Stomach (tissue), 9 donors: ENCODE data around the gene MOG. TPM values are rescaled to one million over a fixed set of nuclear protein-coding genes. Genes with fewer than 3 reads are reported as not detected.
"Not testable (repeated sequence)": the region's sequence is repeated elsewhere in the genome, so short reads cannot be mapped to it uniquely, and the experiment has no call there.

Experiments used
- DNase-seq, 2 donors: peaks; one replicate each; pipeline versions ENCODE4 v3.0.0 to v3.0.0-alpha.2; 2013 to 2019
- H3K27ac ChIP-seq, 5 donors: fragments of 200-600 bp in 4 of 5; sonication (generic) in 4 of 5; one replicate each; pipeline ENCODE4 v1.5.1; 2013 to 2019; ENCODE audit warnings: mild to moderate bottlenecking in 1 of 5, moderate library complexity in 1 of 5
- H3K27me3 ChIP-seq, 3 donors: fragments of 200-600 bp; sonication (generic); one replicate each; pipeline ENCODE4 v1.5.1; 2017 to 2019; ENCODE audit warnings: mixed run types in 1 of 3
- H3K36me3 ChIP-seq, 4 donors: fragments of 200-600 bp; sonication (generic); 1 replicate in 3 of 4; 2 replicates in 1 of 4; pipeline ENCODE4 v1.5.1; 2016 to 2019
- H3K4me1 ChIP-seq, 4 donors: fragments of 200-600 bp; sonication (generic); one replicate each; pipeline ENCODE4 v1.5.1; 2016 to 2019
- H3K4me3 ChIP-seq, 4 donors: fragments of 200-600 bp; sonication (generic) in 3 of 4; one replicate each; pipeline ENCODE4 v1.5.1; 2016 to 2019; ENCODE audit warnings: mild to moderate bottlenecking in 1 of 4
- H3K9me3 ChIP-seq, 4 donors: fragments of 200-600 bp; sonication (generic); one replicate each; pipeline ENCODE4 v1.5.1; 2016 to 2019
- CTCF ChIP-seq, 7 experiments: fragments of 450-650 bp in 4 of 7; fragments of 200-600 bp in 3 of 7; sonication (generic) in 3 of 7; IDR thresholded peaks; one replicate each; pipeline ENCODE4 v1.5.1; 2016 to 2019; ENCODE audit warnings: antibody characterized with exemption in 7 of 7, control low read depth in 2 of 7, mild to moderate bottlenecking in 1 of 7
- EP300 ChIP-seq: sonication (generic); formaldehyde crosslinking; IDR thresholded peaks from one replicate; pipeline ENCODE4 v1.6.1; 2017; ENCODE audit warnings: antibody characterized with exemption
- POLR2A ChIP-seq, 4 donors: fragments of 450-650 bp; IDR thresholded peaks; one replicate each; pipeline ENCODE4 v1.6.1; 2016; ENCODE audit warnings: antibody characterized with exemption in 4 of 4, control low read depth in 2 of 4, mild to moderate bottlenecking in 1 of 4, moderate library complexity in 1 of 4
- POLR2AphosphoS5 ChIP-seq, 3 donors: sonication (generic); formaldehyde crosslinking; IDR thresholded peaks; one replicate each; pipeline ENCODE4 v1.6.1; 2016; ENCODE audit warnings: antibody characterized with exemption in 3 of 3
- WGBS, 5 donors: extraction: QIAGEN DNeasy Blood & Tissue Kit in 3 of 5; methylation state at CpG; one replicate each; pipeline versions ENCODE4 v1.1.5 to v1.1.7; 2013 to 2018; 5-methylcytosine and 5-hydroxymethylcytosine counted together
- intact Hi-C: fragments of 100-400 bp; cut with DNase I; formaldehyde crosslinking; loops from one replicate; pipeline ENCODE4 v1.15.1; 2023; ENCODE audit warnings: low total_unique reads
- polyA plus RNA-seq, 3 donors: library from polyadenylated mRNA; stranded (reverse); fragments of 200-250 nt; gene quantifications; one replicate each; pipeline ENCODE4 v1.2.3, GENCODE V29; 2013
- total RNA-seq, 5 donors: library from RNA; depleted of rRNA; stranded (reverse); fragments of >200 nt; gene quantifications; one replicate each; pipeline versions ENCODE4 v1.1.0 to v1.2.3, GENCODE V29; 2014 to 2016
- donor health status: healthy with polysubstance abuse.
- donor health status: Bipolar disorder and iron deficiency.
- donor health status: healthy.

MOG gene
- total and polyA plus RNA-seq, 8 donors = not detected

GRCh38 chr6:29653452-29654038, 3.3 kb upstream of the MOG start:
- intact Hi-C loops = no loop called here
- peak; percentile 47 to 90 for DNase-seq
- H3K36me3 ChIP-seq = no peaks in the 10 kb centered on the region
- 9 to 13% (median 11%) methylated on average over 8 of the region's 8 CpGs for WGBS, 5 donors
- H3K4me1 ChIP-seq = peaks cover 3 to 21% (median 7%) of the 10 kb centered on the region in 4 donors
- H3K27me3 ChIP-seq = peaks cover 0 to 16% (median 0%) of the 10 kb centered on the region in 3 donors
- H3K4me3 ChIP-seq = no peak overlapping the region
- no peaks in the 10 kb centered on the region for H3K9me3 ChIP-seq
- no peak overlapping the region for H3K27ac ChIP-seq
- no peak for TF ChIP-seq EP300
- TF ChIP-seq CTCF (IDR thresholded peaks at IDR 0.05) = peak in 5 of 7 experiments; percentile 10 to 83 (median 51)

GRCh38 chr6:29655658-29656057, 1.2 kb upstream of the MOG start:
- Histone ChIP-seq H3K36me3 (no peaks in the 10 kb centered on the region), H3K4me3 (no peak overlapping the region), H3K27ac (no peak overlapping the region), H3K27me3 (peaks cover 0 to 27% (median 0%) of the 10 kb centered on the region in 3 donors), H3K4me1 (peaks cover 0 to 8% (median 0%) of the 10 kb centered on the region in 4 donors), H3K9me3 (no peaks in the 10 kb centered on the region)
- no peak for DNase-seq
- WGBS, 5 donors = 50 to 70% (median 56%) methylated on average over 6 of the region's 6 CpGs
- intact Hi-C loops = no loop called here
- TF ChIP-seq CTCF (IDR thresholded peaks at IDR 0.05) (no peak), POLR2A (IDR thresholded peaks at IDR 0.05) (no peak), EP300 (no peak), POLR2AphosphoS5 (IDR thresholded peaks at IDR 0.05) (no peak)

- no peak for TF ChIP-seq EP300
- no peak for TF ChIP-seq POLR2A (IDR thresholded peaks at IDR 0.05)
- TF ChIP-seq POLR2AphosphoS5 (IDR thresholded peaks at IDR 0.05) = no peak
- TF ChIP-seq CTCF (IDR thresholded peaks at IDR 0.05) = no peak
- H3K9me3 ChIP-seq = no peaks in the 10 kb centered on the region
- H3K4me3 ChIP-seq = no peak overlapping the region
- peaks cover 0 to 8% (median 0%) of the 10 kb centered on the region in 4 donors for H3K4me1 ChIP-seq
- intact Hi-C loops = no loop called here
- H3K27me3 ChIP-seq = peaks cover 0 to 32% (median 0%) of the 10 kb centered on the region in 3 donors
- DNase-seq = no peak
- 30 to 54% (median 41%) methylated on average over 2 of the region's 2 CpGs for WGBS, 5 donors
- H3K27ac ChIP-seq = no peak overlapping the region
- H3K36me3 ChIP-seq = no peaks in the 10 kb centered on the region
These were observed 735 bp upstream of the MOG start for GRCh38 chr6:29656157-29656556.

- Histone ChIP-seq H3K4me1 (no peaks in the 10 kb centered on the region), H3K4me3 (no peak overlapping the region), H3K27ac (no peak overlapping the region), H3K9me3 (no peaks in the 10 kb centered on the region), H3K27me3 (peaks cover 0 to 66% (median 7%) of the 10 kb centered on the region in 3 donors), H3K36me3 (no peaks in the 10 kb centered on the region)
- intact Hi-C loops = no loop called here
- TF ChIP-seq POLR2A (IDR thresholded peaks at IDR 0.05) (no peak), EP300 (no peak), POLR2AphosphoS5 (IDR thresholded peaks at IDR 0.05) (no peak), CTCF (IDR thresholded peaks at IDR 0.05) (no peak)
- DNase-seq = no peak
- WGBS, 5 donors = 68 to 83% (median 80%) methylated on average over 3 of the region's 3 CpGs
These were observed 4.2 kb downstream of the MOG start for GRCh38 chr6:29661071-29661470.

- H3K4me1 ChIP-seq, H3K27ac ChIP-seq, H3K4me3 ChIP-seq, H3K9me3 ChIP-seq, DNase-seq, H3K36me3 ChIP-seq, intact Hi-C loops: not testable (repeated sequence)
- 43 to 56% (median 51%) methylated on average over 14 of the region's 14 CpGs for WGBS, 5 donors
- peaks cover 0 to 65% (median 7%) of the 10 kb centered on the region in 3 donors for H3K27me3 ChIP-seq
These were observed 4.7 kb downstream of the MOG start for GRCh38 chr6:29661502-29662141.
